ENCODE data around the gene SKIL.

Gene SKIL

DNA sequence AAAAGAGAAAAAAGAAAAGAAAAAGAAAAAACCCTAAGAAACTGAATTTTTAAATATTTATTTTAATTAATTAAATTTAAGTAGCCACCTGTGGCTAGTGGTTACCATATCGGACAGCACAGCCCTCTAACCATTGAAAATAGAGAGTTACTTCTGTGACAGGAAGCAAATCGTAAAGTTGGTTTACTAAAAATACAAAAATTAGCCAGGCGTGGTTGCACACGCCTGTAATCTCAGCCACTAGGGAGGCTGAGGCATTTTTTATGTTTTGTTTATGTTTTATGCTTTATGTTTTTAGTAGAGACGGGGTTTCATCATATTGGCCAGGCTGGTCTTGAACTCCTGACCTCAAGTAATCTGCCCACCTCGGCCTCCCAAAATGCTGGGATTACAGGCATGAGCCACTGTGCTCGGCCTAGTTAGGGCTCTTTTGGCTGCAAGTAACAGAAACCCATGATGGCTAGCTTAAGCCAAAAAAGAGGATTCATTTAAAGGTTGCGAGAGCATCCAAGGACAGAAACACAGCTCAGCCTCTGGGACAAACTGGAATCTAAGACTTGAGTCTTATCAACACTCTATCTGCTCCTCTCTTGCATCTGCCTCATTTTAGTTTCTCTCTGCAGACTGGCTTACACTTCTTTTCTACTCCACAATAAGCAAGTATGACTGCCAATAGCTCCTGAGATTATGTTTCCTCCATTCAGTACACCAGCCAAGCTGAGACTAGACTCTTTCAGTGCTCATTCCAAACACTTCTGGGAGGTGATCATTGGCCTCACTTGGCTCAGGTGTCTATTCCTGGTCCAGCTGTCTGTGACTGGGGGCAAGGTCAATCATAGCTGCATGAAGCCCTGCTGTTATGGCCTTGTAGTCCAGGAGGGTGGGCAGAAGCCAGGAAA is 6.8 kb upstream of the SKIL start:
- DNase-seq, result no peak

DNA sequence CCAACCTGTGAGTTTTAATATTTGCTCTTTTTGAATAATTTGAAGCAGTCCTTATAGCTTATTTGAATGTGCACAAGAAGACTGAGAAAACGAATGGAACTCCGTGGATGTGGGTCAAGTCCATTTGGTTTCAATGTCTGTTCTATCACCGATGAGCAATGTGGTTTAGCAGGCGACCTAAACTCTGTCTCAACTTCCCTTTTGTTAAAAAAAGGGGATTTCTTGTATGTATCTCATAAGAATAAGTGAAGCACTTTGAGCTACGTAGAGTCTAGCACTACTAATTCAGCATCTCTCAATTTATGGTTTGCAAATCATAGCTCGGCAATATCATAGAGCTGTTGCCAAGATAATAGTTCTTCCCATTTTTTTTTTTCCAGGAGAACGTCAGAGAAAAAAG is 4.6 kb upstream of the SKIL start:
- no peak for DNase-seq

DNA sequence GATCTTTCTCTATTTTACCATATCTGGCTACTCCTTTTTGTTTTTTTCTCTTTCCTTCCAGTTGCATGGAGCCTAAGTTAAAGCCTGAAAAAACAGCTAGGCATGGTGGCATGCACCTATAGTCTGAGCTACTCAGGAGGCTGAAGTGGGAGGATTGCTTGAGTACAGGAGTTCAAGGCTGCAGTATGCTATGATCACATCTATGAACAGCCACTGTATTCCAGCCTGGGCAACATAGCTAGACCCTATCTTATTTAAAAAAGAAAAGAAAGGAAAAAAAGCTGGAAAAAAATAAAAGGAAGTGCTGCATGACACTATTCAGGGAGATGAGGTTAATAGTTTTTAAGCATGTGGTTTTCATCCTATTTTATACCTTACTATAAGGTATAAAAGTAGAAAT is 4.0 kb upstream of the SKIL start:
- DNase-seq, result no peak

DNA sequence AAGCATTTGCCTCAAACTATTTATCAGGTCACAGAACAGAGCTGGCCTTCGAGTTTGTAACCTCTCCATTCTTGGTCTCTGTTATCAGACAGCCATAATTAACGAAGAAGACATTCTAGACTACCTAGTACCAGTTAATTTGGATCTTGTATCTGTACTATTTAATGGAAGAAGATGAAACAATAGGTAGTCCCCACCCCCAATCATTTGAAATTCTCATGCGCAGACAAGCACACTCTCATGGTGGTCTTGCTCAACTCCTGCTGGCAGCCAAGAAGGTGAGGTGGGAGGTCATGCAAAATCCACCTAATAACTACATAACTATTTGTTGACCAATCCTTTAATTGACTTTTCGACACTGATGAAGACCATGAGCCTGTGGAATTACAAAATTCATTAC is 2.8 kb upstream of the SKIL start:
- no peak for DNase-seq

DNA sequence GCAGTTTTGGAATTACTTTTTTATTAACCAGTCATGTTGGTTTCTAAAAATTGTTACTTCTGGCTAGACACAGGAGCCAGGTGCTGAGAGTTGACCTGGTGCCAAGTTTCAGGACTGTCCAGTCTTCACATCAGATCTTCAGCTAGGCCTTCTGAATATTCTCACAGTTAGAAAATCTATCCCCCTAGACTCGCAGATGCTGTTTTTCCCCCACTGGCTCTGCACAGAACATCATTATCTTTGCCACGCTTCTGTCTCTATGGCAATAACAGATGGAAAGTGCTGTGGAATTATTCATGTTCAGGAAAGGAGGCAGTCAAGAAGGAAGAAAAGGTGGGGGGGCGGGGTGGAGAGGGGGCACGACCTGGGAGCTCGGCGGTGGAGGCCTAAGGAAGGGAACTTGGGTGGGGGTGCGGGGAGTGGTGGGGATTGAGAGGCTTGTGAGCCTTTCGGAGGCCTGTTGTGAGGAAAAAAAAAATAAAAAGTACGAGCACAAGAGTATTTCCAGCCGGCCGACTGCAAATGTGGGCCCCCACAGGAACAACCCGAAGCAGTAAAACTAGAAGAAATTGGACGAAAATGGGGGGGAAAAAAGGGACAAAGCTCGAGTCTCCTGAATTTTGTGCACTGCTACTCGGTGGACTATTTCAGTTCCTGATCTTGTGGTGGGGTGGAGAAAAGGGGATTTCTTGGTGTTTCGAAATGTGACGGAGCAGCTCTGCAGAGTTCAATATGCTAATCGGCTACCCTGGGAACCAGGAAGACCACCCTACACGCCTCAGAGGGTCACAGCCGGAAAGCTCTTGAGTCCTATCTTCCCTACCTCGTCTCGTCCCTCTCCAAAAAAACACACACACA is 1.5 kb upstream of the SKIL start:
- peak; percentile 73 for DNase-seq

DNA sequence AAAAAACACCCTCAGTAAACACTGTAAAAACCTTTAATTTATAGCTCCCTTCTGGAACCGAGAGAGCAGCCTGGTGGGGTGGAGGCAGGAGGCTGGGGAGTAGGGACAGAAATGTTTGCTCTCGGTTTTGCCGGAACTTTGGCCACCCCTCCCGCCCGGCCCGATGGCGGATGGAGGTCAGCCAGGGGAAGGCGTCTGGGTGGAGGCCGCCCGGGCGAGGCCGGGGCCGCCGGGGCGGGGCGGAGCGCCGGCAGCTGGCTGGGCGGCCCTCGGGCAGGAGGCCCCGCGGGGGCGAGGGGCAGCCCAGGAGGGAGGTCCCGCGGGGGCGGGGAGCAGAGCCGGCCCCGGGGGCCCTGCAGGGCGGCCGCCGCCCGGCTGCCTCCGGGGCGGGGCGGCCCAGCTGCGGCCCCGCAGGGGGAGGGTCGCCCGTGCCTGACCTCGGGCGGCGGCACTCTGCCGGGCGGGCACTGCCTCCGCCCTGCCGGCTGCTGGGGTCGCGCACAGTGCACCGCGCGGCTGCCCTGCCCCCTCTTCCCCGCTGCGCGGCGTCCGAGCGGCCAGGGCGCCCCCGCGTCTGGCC is 829 bp upstream of the SKIL start:
- peak; percentile 96 for DNase-seq

DNA sequence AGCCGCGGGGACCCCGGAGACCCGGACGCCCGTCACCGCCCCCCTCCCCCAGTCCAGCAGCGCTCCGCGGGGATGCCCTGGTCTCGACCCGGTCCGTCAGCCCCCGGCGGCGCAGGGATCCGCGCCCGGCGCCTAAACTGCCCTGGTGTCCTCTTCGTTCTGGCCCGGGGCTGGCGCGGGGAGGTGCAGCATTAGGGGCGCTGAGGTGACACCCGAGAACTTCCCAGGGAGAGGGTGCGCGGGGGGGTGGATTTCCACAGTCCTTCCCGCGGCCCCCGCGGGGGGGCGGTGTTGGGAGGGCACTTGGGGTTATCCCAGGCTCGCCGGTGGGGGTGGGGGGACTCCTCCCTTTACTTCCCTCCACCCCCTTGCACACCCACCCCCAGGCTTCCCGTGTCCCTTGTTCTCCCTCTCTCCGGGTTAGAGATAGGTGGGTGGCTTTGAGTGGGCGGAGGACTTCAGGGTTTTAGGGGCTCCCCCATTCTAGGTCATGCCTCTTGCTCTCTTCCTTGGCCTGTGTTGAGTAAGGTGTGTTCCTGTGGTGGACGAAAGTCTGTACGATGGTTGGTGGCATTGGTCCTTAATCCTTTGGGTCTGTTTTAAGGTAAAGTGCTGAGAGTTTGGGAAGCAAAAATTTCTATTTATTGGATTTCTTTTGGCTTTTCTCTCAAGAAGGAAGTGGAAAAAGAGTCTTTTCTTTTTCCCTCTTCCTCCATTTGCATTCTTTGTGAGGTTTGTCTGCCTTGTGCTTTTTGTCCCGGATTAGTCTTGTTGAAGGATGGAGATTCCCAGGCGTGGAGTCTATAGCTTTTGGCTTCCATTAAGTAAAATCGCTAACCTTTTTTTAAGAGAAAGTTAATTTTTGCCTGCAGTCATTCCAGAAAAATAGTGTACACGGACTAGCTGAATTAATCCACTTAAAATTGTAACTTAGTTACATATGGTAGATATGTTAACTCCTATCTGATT is 811 bp downstream of the SKIL start:
- no peak for DNase-seq

DNA sequence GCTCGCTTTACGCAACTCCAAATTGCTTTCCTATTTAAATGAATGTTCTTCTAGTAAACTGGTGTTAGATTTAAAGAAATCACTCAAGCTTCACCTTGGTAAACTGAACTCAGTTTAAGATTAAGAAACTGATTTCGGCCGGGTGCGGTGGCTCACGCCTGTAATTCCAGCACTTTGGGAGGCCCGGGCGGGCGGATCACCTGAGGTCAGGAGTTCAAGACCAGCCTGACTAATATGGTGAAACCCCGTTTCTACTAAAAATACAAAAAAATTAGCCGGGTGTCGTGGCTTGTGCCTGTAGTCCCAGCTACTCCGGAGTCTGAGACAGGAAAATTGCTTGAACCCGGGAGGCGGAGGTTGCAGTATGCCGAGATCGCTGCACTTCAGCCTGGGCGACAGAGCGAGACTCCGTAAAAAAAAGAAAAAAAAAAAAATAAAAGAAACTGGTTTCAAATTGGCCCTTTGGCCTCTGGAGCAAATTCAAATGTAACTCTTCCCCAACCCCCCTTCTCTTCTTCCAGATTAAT is 1.7 kb downstream of the SKIL start:
- no peak for DNase-seq

DNA sequence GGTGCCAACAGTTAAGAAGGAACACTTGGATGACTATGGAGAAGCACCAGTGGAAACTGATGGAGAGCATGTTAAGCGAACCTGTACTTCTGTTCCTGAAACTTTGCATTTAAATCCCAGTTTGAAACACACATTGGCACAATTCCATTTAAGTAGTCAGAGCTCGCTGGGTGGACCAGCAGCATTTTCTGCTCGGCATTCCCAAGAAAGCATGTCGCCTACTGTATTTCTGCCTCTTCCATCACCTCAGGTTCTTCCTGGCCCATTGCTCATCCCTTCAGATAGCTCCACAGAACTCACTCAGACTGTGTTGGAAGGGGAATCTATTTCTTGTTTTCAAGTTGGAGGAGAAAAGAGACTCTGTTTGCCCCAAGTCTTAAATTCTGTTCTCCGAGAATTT is 3.0 kb downstream of the SKIL start:
- no peak for DNase-seq

DNA sequence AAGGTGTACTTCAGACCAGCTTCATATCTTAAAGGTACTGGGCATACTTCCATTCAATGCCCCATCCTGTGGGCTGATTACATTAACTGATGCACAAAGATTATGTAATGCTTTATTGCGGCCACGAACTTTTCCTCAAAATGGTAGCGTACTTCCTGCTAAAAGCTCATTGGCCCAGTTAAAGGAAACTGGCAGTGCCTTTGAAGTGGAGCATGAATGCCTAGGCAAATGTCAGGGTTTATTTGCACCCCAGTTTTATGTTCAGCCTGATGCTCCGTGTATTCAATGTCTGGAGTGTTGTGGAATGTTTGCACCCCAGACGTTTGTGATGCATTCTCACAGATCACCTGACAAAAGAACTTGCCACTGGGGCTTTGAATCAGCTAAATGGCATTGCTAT is 3.4 kb downstream of the SKIL start:
- no peak for DNase-seq

DNA sequence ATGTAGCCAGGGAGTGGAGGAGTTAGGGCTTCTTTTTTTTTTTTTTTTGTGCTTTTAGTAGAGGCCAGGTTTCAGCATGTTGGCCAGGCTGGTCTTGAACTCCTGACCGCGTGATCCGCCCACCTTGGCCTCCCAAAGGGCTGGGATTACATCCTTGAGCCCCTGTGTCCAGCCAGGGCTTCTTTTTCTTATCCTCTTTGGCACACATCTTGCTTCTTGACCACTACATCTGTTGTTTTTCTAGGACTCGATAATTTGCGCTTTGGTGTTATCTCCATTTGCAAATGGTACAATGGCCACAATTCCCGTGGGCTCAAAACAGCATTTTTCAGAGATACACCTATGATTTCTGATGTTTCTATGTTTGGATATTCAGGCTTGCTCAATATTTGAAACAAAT is 4.2 kb downstream of the SKIL start:
- no peak for DNase-seq

DNA sequence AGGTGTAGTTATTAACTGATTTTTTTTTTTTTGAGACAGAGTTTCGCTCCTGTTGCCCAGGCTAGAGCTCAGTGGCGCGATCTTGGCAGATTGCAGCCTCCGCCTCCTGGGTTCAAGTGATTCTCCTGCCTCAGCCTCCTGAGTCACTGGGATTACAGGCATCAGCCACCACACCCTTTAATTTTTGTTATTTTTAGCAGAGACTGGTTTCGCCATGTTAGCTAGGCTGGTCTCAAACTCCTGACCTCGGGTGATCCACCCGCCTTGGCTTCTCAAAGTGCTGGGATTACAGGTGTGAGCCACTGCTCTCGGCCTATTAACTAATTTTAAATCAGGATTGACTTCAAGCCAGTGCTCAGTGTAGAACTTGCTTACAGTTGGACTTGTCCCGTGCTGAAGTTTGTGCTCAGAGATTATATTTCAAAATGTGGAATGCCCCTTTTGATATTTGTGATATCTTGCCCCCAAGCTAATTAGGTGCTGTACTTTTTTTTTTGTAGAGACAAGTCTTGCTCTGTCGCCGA is 6.0 kb downstream of the SKIL start:
- no peak for DNase-seq

DNA sequence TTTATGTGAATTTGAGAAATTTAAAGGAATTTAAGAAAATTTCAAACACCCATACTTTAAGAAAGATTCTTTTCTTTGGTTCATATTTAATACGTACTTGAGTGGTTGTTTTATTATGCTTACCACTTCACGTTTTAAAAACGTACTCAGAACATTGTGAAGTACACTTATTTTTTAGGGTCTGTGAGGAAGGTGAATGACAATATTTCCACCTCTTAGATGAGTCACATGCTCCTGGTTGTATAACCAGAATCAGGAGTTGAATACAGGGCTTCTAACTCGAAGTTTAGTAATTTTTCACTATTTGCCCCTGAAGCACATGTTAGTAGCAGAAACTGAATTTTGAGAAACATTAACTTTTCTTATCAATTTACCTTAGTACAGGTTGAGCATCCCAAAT is 7.5 kb downstream of the SKIL start:
- no peak for DNase-seq

DNA sequence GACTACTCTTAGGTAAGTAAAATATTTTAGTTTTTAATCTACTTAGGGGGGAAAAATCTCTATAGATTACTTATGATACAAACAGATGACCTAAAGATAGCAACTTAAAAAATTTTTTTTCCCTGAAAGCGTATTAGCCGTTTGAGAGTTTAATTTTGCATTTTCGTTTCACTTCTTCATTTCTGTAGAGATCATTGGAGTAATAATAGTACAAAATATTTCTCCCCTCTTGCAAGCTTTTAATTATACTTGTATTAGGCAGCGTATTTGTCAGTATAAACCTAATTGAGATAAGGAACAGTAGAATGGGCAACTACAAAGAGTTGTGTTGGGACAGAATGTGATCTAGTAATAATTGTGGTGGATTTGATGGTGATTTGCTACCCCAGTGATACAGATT is 10.3 kb downstream of the SKIL start:
- DNase-seq, result no peak

DNA sequence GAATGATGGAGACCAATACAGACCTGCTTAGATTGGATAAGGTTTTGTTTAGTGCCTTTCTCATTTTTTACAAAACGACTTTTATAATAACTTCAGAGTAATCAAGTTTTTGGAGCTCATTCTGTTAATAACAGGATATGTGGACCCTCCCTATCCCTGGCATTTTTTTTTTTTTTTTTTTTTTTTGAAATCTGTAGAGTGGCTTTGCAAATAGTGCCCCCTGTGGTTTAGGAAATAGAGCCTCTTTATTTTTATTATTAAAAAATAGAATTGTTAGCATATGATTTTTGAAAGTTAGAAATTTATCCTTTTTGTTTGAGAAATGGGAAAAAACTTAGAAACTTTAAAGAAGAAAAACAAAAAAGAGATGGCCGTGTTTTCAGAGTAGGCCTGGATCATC is 11.4 kb downstream of the SKIL start:
- no peak for DNase-seq

DNA sequence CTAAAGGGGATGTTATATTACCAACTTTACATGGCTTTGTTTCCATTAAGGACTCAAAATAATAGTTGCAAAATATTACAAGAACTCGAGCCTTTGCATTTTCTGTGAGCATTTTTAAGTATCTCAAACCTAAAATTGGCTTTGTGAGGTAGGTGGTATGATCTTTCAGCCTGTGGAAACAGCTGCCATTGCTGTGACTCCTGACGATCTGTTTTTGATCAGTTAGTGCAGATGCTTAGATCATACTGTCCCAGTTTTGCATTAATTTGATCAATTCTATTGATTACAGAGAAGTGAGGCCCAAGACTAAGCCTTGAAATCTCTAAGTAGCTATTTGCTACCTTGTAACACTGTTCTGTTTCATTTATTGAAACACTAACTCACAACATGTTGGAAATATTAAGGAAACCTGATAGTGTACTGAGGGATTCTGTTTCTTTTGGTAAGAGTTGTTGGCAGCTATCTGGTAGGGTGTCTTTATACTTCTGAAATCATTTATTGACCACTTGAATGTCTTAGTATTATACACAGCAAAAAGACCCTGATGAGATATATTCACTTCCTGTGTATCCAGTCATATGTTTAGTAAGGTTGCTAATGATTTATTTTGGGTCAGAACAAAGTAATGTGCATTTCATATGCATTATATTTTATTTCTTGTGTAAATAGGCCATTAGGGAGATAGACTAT is 14.8 kb downstream of the SKIL start:
- peak; percentile 29 for DNase-seq

DNA sequence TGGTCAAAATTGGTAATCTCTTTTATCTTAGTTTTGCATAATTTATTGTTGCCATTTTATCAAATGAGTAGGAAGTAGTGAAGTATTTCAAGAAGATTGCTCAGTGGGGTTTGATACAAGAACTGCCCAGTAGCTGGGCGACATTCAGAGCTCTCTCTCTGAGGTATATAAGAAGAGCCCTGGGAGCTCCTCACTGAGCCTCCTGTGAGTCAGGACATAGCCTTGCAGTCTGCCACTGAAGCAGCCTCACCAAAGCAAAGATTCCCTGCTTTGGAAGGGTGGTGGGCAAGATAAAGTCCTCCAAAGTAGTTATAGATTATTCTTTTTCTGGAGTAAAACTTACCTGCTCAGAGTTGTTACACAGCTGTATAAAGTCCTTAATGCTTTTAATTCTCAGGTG is 26.1 kb downstream of the SKIL start:
- DNase-seq, result no peak

DNA sequence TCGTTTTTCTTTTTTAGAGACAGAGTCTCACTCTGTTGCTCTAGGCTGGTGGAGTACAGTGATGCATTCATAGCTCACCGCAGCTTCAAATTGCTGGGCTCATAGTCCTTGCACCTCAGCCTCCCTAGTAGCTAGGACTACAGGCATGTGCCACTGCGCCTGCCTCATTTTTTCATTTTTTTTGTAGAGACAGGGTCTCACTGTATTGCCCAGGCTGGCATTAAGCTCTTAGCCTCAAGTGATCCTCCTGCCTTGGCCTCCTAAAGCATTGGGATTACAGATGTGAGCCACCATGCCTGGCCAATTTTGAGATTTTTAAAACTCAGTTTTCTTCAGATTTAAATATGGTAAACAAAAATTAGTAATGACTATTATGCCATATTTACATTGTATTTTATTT is 29.0 kb downstream of the SKIL start:
- no peak for DNase-seq

DNA sequence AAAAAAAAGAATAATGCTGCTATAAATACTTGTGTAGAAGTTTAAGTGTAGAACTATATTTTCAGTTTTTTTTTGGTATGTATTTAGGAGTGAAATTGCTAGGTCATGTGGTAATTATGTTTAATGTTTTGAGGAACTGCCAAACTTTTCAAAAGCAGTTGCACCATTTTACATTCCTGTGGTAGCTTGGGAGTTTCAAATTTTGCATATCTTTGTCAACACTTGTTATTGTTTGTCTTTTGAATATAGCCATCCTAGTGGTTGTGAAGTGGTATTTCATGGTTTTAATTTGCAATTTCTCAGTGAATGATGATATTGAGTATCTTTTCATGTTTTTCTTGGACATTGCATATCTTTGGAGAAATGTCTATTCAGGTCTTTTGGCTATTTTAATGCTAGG is 30.4 kb downstream of the SKIL start:
- no peak for DNase-seq

DNA sequence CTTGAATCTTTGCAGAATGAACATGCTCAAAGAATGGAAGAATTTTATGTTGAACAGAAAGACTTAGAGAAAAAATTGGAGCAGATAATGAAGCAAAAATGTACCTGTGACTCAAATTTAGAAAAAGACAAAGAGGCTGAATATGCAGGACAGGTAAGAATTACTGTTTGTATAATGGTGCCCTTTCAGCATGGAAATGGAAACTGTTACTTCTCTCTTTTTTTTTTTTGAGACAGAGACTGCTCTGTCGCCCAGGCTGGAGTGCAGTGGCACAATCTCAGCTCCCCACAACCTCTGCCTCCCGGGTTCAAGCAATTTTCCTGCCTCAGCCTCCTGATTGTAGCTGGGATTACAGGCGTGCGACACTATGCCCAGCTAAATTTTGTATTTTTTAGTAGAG is 33.6 kb downstream of the SKIL start:
- no peak for DNase-seq

DNA sequence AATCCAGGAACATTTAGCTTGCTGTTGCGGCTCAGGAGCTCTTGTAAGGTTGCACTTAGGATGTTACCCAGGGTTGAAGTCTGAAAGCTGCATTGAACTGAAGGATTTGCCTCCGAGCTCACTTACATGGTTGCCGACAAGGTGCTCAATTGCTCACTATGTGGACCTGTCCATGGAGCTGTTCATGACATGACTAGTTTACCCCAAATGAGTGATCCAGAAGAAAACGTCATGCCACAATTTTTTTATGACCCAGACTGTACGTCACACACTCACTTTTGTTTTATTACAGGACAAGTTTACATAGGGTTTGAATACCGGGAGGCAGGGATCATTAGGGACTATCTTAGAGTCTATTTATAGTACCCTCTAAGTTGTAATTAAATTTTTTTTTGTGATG is 40.2 kb downstream of the SKIL start:
- DNase-seq, result no peak

DNA sequence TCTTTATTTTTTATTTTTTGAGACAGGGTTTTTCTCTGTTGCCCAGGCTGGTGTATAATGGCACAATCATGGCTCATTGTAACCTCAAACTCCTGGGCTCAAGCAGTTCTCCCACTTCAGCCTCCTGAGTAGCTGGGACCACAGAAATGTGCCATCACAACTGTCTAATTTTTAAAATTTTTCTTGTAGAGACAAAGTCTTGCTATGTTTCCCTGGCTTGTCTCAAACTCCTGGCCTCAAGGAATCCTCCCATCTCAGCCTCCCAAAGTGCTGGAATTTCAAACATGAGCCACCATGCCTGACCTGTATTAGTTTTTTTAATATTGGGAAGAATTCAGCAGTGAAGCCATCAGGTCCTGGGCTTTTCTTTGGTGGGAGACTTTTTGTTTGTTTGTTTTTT is 47.6 kb downstream of the SKIL start:
- no peak for DNase-seq

Data from NCI-H510A treated with DMSO at 0.1 percent for 48 hours (cell line).